SK-N-SH (cell line): ENCODE measurements around the gene TOLLIP. TPM values are rescaled to one million over a fixed set of nuclear protein-coding genes. Genes with fewer than 3 reads are reported as not detected.

Source experiments
- CTCF ChIA-PET: fragments of 300-600, 350-600 bp; formaldehyde crosslinking; extraction: SDS; loops from one replicate; lab custom pipeline; 2021; lab: Yijun Ruan, JAX
- POLR2A ChIA-PET: fragments of 350-600 bp; sonication (Branson Sonifier 250); formaldehyde crosslinking; extraction: SDS; loops from one replicate; lab custom pipeline; 2020; ENCODE audit warnings: antibody characterized with exemption, inconsistent platforms; lab: Yijun Ruan, JAX
- DNase-seq: peaks from one replicate; pipeline ENCODE4 v3.0.0; 2012
- H2AFZ ChIP-seq: fragments of 200-600 bp; sonication (generic); 2 replicates; pipeline ENCODE4 v1.8.1; 2016; ENCODE audit warnings: antibody characterized with exemption, mild to moderate bottlenecking, low read depth
- H3F3A ChIP-seq: fragments of 200-600 bp; sonication (generic); replicated peaks from 2 replicates; pipeline ENCODE3; 2016; ENCODE audit warnings: antibody characterized with exemption, mild to moderate bottlenecking; ENCODE audit not compliant: insufficient read depth
- H3K27ac ChIP-seq, 2 experiments: fragments of 200-500 bp in 1 of 2; fragments of 200-600 bp in 1 of 2; sonication (Bioruptor generic) in 1 of 2; sonication (generic), shearing (Covaris generic) in 1 of 2; 2 replicates each; pipeline versions ENCODE4 v1.5.1 to v1.6.1; 2014 to 2016; ENCODE audit warnings: low read depth in 2 of 2, inconsistent platforms in 1 of 2, low read length in 1 of 2, mild to moderate bottlenecking in 1 of 2, mixed read lengths in 1 of 2
- H3K27me3 ChIP-seq: fragments of 200-600 bp; sonication (generic), shearing (Covaris generic); 2 replicates; pipeline ENCODE4 v1.6.1; 2016; ENCODE audit warnings: mixed run types; ENCODE audit not compliant: insufficient read depth
- H3K36me3 ChIP-seq, 2 experiments: fragments of 200-500 bp in 1 of 2; fragments of 200-600 bp in 1 of 2; sonication (Bioruptor generic) in 1 of 2; sonication (generic) in 1 of 2; replicated peaks in 1 of 2; 2 replicates each; pipeline versions ENCODE3 to v1.5.1; 2014 to 2016; ENCODE audit warnings: low read length in 1 of 2, mild to moderate bottlenecking in 1 of 2; ENCODE audit not compliant: insufficient read depth in 2 of 2, control insufficient read depth in 1 of 2
- H3K4me1 ChIP-seq, 2 experiments: fragments of 200-500 bp in 1 of 2; fragments of 200-600 bp in 1 of 2; sonication (Bioruptor generic) in 1 of 2; sonication (generic), shearing (Covaris generic) in 1 of 2; 2 replicates each; pipeline versions ENCODE4 v1.5.1 to v1.6.1; 2014 to 2016; ENCODE audit warnings: low read depth in 1 of 2, low read length in 1 of 2, mixed run types in 1 of 2; ENCODE audit not compliant: insufficient read depth in 2 of 2, control insufficient read depth in 1 of 2
- H3K4me2 ChIP-seq: fragments of 200-600 bp; sonication (generic), shearing (Covaris generic); 2 replicates; pipeline ENCODE4 v1.6.1; 2017; ENCODE audit warnings: mixed run types
- H3K4me3 ChIP-seq, 2 experiments: fragments of 200-500 bp in 1 of 2; fragments of 200-600 bp in 1 of 2; sonication (Bioruptor generic) in 1 of 2; sonication (generic), shearing (Covaris generic) in 1 of 2; 2 replicates each; pipeline versions ENCODE4 v1.5.1 to v1.8.1; 2014 to 2016; ENCODE audit warnings: low read depth in 2 of 2, inconsistent platforms in 1 of 2, low read length in 1 of 2, mild to moderate bottlenecking in 1 of 2, mixed read lengths in 1 of 2, moderate library complexity in 1 of 2
- H3K79me2 ChIP-seq: fragments of 200-600 bp; sonication (generic); 2 replicates; pipeline ENCODE4 v1.8.1; 2017; ENCODE audit warnings: mild to moderate bottlenecking; ENCODE audit not compliant: insufficient read depth
- H3K9ac ChIP-seq: fragments of 200-600 bp; sonication (generic); 2 replicates; pipeline ENCODE4 v1.6.1; 2017; ENCODE audit warnings: mixed run types
- H3K9me2 ChIP-seq: fragments of 200-600 bp; sonication (generic); 2 replicates; pipeline ENCODE4 v1.6.1; 2017; ENCODE audit warnings: mixed run types
- H3K9me3 ChIP-seq: fragments of 200-600 bp; sonication (generic); 2 replicates; pipeline ENCODE4 v1.6.1; 2017; ENCODE audit warnings: mixed run types, mild to moderate bottlenecking, moderate library complexity
- H4K20me1 ChIP-seq: fragments of 200-600 bp; sonication (generic); 2 replicates; pipeline ENCODE4 v1.6.1; 2017; ENCODE audit warnings: mild to moderate bottlenecking, mixed run types; ENCODE audit not compliant: insufficient read depth
- CHD2 ChIP-seq: fragments of 150-350 bp; IDR thresholded peaks from 2 replicates; pipeline ENCODE4 v1.6.1; 2018; ENCODE audit warnings: low read length; ENCODE audit not compliant: partially characterized antibody
- FOSL2 ChIP-seq: IDR thresholded peaks from 2 replicates; pipeline ENCODE4 v1.4.0; 2012; ENCODE audit warnings: low read depth, mild to moderate bottlenecking, moderate library complexity, borderline replicate concordance
- FOXJ3 ChIP-seq: sonication (generic); formaldehyde crosslinking; IDR thresholded peaks from 2 replicates; pipeline ENCODE4 v1.5.1; 2020; ENCODE audit warnings: mild to moderate bottlenecking, missing genetic modification reagents
- GATA2 ChIP-seq: sonication (generic); formaldehyde crosslinking; IDR thresholded peaks from 2 replicates; pipeline ENCODE4 v1.5.0; 2020; ENCODE audit warnings: mild to moderate bottlenecking, missing genetic modification reagents
- JUND ChIP-seq: IDR thresholded peaks from 2 replicates; pipeline ENCODE4 v1.4.0; 2012
- NRF1 ChIP-seq: IDR thresholded peaks from 2 replicates; pipeline ENCODE4 v1.6.1; 2012; ENCODE audit warnings: low read depth, mild to moderate bottlenecking, low read length
- POLR2AphosphoS5 ChIP-seq: IDR thresholded peaks from 2 replicates; pipeline ENCODE4 v1.6.1; 2012; ENCODE audit warnings: low read depth, low read length
- SMC3 ChIP-seq: IDR thresholded peaks from 2 replicates; pipeline ENCODE4 v1.6.1; 2012; ENCODE audit warnings: low read depth, low read length, improper control_type of control experiment
- TEAD4 ChIP-seq: IDR thresholded peaks from 2 replicates; pipeline ENCODE4 v1.4.0; 2012; ENCODE audit warnings: mild to moderate bottlenecking, borderline replicate concordance; ENCODE audit not compliant: insufficient read depth
- WGBS: methylation state at CpG from one replicate; pipeline ENCODE4 v1.1.6; 2017; ENCODE audit warnings: low lambda C conversion rate; 5-methylcytosine and 5-hydroxymethylcytosine counted together
- polyA plus RNA-seq, 3 experiments: library from polyadenylated mRNA; depleted of rRNA; stranded (reverse); fragments of >200 nt; gene quantifications; 2 replicates each; pipeline ENCODE4 v1.2.3, GENCODE V29; 2012
- TF ChIP-seq, protein P1 (sequence below): IDR thresholded peaks from 2 replicates; pipeline ENCODE4 v1.4.0; 2012; ENCODE audit warnings: low read depth, borderline replicate concordance
- TF ChIP-seq, protein P2 (sequence below): IDR thresholded peaks from 2 replicates; pipeline ENCODE4 v1.4.0; 2012; ENCODE audit warnings: low read depth, borderline replicate concordance
- TF ChIP-seq, protein P3 (sequence below): fragments of 200-600 bp; sonication (generic); IDR thresholded peaks from 2 replicates; pipeline ENCODE4 v1.6.1; 2017; ENCODE audit warnings: antibody characterized with exemption, mild to moderate bottlenecking, moderate library complexity

TOLLIP gene
- polyA plus RNA-seq, 1 of the 3 experiments (the other 2 are of a cell fraction) = 55.4 TPM

DNA sequence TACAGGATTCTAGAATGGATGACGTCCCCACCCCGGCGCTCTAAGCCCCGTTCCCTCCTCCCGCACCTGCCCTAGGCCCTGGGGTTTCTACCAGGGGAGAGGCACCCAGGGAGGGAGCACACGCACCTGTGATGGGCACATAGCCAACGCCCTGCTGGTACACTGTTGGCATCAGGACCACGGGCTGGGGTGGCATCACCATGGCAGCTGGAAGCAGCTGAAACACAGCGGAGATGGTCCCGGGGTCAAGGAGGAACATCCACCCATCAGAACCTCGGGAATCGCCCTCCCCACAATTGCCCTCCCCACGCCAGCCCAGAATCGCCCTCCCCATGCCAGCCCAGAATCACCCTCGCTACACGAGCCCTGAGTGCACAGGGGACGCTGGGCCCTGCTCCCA is 23.6 kb downstream of the TOLLIP start:
- no peaks in the 10 kb centered on the region for H4K20me1 ChIP-seq
- H3K36me3 ChIP-seq = peaks cover 4 to 69% of the 10 kb centered on the region in 2 experiments
- TF ChIP-seq SMC3 = no peak
- TF ChIP-seq, protein P1, sequence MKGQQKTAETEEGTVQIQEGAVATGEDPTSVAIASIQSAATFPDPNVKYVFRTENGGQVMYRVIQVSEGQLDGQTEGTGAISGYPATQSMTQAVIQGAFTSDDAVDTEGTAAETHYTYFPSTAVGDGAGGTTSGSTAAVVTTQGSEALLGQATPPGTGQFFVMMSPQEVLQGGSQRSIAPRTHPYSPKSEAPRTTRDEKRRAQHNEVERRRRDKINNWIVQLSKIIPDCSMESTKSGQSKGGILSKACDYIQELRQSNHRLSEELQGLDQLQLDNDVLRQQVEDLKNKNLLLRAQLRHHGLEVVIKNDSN = no peak
- 93% methylated on average over 14 of the region's 17 CpGs for WGBS
- H3K27ac ChIP-seq = no peak overlapping the region
- POLR2A ChIA-PET = no interaction called here
- no peaks in the 10 kb centered on the region; a peak in 1 of 4 replicates for H3K4me1 ChIP-seq
- H3F3A ChIP-seq = peaks cover 3% of the 10 kb centered on the region
- H3K27me3 ChIP-seq = no peaks in the 10 kb centered on the region
- no peaks in the 10 kb centered on the region for H3K79me2 ChIP-seq
- no peaks in the 10 kb centered on the region for H3K9me2 ChIP-seq
- no peaks in the 10 kb centered on the region for H3K9me3 ChIP-seq
- H3K4me3 ChIP-seq = no peak overlapping the region
- H3K4me2 ChIP-seq = no peak overlapping the region
- no peak overlapping the region for H3K9ac ChIP-seq
- CTCF ChIA-PET = no interaction called here
- DNase-seq = no peak
- H2AFZ ChIP-seq = no peak overlapping the region

DNA sequence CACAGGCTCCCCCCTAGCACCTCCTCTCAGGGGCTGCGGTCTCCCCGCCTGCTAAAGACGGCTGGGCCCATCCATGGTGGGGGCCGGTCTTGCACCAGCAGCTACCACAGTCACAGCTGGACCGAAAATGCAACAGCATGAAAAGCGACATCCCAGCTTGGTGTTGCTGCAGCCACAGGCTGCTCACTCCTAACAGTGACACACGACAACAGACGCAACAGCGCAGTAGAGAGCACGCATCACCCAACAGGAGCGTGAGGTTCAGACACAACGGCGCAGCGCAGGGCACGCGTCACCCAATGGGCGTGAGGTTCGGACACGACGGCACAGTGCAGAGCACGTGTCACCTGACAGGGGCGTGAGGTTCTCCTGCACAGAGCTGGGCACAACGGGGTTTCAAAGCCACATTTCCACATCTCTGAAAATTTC is 24.1 kb downstream of the TOLLIP start:
- Histone ChIP-seq H4K20me1 (no peaks in the 10 kb centered on the region), H3K4me2 (no peak overlapping the region), H3K79me2 (no peaks in the 10 kb centered on the region), H3K4me3 (no peak overlapping the region), H3K27me3 (no peaks in the 10 kb centered on the region), H3K4me1 (no peaks in the 10 kb centered on the region; a peak in 1 of 4 replicates), H3K9ac (no peak overlapping the region), H3K27ac (no peak overlapping the region), H3K9me2 (no peaks in the 10 kb centered on the region), H3K36me3 (peaks cover 4 to 68% of the 10 kb centered on the region in 2 experiments), H3K9me3 (no peaks in the 10 kb centered on the region), H3F3A (peaks cover 3% of the 10 kb centered on the region), H2AFZ (no peak overlapping the region)
- TF ChIP-seq JUND = no peak
- no peak for TF ChIP-seq FOSL2
- TF ChIP-seq, protein P2, sequence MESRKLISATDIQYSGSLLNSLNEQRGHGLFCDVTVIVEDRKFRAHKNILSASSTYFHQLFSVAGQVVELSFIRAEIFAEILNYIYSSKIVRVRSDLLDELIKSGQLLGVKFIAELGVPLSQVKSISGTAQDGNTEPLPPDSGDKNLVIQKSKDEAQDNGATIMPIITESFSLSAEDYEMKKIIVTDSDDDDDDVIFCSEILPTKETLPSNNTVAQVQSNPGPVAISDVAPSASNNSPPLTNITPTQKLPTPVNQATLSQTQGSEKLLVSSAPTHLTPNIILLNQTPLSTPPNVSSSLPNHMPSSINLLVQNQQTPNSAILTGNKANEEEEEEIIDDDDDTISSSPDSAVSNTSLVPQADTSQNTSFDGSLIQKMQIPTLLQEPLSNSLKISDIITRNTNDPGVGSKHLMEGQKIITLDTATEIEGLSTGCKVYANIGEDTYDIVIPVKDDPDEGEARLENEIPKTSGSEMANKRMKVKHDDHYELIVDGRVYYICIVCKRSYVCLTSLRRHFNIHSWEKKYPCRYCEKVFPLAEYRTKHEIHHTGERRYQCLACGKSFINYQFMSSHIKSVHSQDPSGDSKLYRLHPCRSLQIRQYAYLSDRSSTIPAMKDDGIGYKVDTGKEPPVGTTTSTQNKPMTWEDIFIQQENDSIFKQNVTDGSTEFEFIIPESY = no peak
- no peak for DNase-seq
- ChIA-PET CTCF (no interaction called here), POLR2A (no interaction called here)
- 94% methylated on average over 23 of the region's 23 CpGs for WGBS

DNA sequence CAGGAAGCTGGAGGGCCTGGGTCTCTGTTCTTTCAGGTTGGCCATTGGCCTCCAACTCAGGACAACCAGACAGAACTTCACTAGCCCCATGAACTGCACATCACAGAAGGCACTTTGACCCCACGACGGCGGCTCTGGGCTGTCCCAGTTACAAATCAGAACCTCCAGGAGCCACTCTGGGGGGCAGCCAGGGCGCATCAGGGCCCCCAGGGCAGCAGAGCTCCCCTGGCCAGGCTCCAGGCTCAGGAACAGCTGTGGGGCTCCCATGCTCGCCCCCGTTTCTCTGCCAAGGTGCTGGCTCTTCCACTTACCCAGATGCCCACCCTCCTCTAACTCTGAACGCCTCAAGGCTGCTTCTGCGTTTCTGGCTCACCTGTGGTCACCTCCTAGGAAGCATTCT is 25.5 kb downstream of the TOLLIP start:
- CTCF ChIA-PET = no interaction called here
- POLR2A ChIA-PET = interaction anchor here (0.6 kb wide), 1 partner anchor 19 kb away, joined by 3 read pairs; no protein-coding TSS in a partner anchor
- H3F3A ChIP-seq = peaks cover 3% of the 10 kb centered on the region
- no peak overlapping the region for H3K4me2 ChIP-seq
- H3K9me3 ChIP-seq = no peaks in the 10 kb centered on the region
- H3K9me2 ChIP-seq = no peaks in the 10 kb centered on the region
- no peak overlapping the region for H3K27ac ChIP-seq
- no peak overlapping the region for H3K9ac ChIP-seq
- H3K4me1 ChIP-seq = no peaks in the 10 kb centered on the region; a peak in 1 of 4 replicates
- WGBS = 100% methylated on average over 5 of the region's 8 CpGs
- no peaks in the 10 kb centered on the region for H4K20me1 ChIP-seq
- peaks cover 0 to 67% of the 10 kb centered on the region in 2 experiments for H3K36me3 ChIP-seq
- no peak overlapping the region for H3K4me3 ChIP-seq
- H2AFZ ChIP-seq = no peak overlapping the region
- no peaks in the 10 kb centered on the region for H3K27me3 ChIP-seq
- H3K79me2 ChIP-seq = no peaks in the 10 kb centered on the region
- TF ChIP-seq CHD2 = no peak
- TF ChIP-seq NRF1 = no peak
- no peak for TF ChIP-seq GATA2
- TF ChIP-seq, protein P3, sequence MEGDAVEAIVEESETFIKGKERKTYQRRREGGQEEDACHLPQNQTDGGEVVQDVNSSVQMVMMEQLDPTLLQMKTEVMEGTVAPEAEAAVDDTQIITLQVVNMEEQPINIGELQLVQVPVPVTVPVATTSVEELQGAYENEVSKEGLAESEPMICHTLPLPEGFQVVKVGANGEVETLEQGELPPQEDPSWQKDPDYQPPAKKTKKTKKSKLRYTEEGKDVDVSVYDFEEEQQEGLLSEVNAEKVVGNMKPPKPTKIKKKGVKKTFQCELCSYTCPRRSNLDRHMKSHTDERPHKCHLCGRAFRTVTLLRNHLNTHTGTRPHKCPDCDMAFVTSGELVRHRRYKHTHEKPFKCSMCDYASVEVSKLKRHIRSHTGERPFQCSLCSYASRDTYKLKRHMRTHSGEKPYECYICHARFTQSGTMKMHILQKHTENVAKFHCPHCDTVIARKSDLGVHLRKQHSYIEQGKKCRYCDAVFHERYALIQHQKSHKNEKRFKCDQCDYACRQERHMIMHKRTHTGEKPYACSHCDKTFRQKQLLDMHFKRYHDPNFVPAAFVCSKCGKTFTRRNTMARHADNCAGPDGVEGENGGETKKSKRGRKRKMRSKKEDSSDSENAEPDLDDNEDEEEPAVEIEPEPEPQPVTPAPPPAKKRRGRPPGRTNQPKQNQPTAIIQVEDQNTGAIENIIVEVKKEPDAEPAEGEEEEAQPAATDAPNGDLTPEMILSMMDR = no peak
- TF ChIP-seq TEAD4 = no peak
- TF ChIP-seq FOXJ3 (CRISPR knock-in tag) = no peak
- no peak for TF ChIP-seq POLR2AphosphoS5
- no peak for DNase-seq
